HG03045 (cell line): ENCODE results near the gene PIK3C2G.

ENCODE experiments used
- ATAC-seq: cut with Tn5 transposase; IDR thresholded peaks from one replicate; pipeline ENCODE4 v1.9.1; 2021; ENCODE audit warnings: mild to moderate bottlenecking, moderate library complexity; ENCODE audit not compliant: unreplicated experiment

PIK3C2G gene

DNA sequence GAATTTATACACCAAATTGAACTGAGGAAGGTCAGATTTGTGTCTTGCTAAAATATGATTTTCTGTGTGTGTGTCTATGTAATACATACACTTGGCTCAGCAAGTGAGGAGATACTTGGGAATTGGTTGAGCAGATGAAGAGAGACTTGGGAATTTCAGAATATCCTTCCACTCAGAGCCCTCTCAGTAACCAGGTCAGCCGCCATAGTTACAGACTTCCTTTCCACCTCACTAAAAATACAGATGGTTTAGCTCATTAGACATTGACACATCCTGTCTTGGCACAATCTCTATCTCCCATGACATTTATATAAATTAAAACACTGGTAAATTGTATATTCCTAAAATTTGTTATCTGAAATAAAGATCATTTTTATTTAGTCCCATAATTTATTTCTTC is 15.9 kb downstream of the PIK3C2G start:
- ATAC-seq, result no peak

DNA sequence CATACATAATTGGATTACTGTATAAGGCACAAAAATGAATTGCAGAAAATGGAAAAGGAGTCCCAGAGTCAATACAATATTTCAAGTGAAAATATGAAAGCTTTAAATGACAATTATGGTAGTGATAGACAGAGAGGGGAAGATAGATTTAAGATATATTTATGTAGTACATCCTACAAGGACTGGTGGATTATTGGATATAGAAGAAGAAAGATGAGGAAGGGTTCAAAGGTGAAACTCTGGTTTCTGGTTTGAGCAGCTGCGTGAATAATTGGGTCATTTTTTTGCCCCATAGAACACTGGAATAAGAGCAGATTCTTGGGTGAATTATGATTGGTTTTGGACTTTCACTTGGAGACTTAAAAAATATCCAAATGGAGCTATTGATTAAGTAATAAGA is 19.4 kb downstream of the PIK3C2G start:
- ATAC-seq, result no peak

GRCh38 chr12:18281941-18282340 is 20.6 kb downstream of the PIK3C2G start:
- ATAC-seq, result no peak

GRCh38 chr12:18283831-18284230 is 22.5 kb downstream of the PIK3C2G start:
- ATAC-seq, result no peak

DNA sequence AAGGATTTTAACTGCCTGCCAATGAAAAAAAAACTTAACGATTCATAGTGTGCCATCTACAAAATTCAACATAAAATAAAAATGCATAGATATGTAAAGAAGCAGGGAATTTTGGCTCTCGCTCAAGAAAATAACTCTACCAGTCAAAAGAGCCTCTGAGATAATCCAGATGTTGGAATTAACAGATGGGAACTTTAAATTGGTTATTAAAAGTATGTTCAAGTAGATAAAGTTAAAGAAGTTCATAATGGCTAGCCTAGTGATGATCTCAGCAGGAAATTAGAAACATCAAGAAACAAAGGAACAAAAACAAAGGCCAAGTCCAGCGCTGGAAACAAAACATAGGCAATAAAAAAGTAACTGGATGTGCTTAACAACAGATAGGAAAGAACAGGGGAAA is 23.1 kb downstream of the PIK3C2G start:
- no peak for ATAC-seq

DNA sequence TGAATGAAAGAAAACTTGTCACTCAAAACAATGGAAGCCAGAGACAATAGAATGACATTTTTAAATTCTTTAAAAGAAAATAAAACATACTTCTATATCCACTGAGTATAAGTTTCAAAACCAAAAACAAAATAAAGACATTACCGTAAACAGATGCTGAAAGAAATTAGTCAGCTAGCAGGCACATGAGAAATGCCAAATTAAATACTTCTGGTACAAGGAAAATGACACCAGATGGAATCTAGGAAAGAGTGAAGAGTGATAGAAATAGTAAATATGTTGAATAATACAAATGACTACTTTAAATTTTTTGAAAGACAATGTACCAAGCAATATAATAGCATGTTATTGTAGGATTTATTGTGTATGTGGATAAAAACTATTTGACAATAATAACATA is 23.8 kb downstream of the PIK3C2G start:
- no peak for ATAC-seq

DNA sequence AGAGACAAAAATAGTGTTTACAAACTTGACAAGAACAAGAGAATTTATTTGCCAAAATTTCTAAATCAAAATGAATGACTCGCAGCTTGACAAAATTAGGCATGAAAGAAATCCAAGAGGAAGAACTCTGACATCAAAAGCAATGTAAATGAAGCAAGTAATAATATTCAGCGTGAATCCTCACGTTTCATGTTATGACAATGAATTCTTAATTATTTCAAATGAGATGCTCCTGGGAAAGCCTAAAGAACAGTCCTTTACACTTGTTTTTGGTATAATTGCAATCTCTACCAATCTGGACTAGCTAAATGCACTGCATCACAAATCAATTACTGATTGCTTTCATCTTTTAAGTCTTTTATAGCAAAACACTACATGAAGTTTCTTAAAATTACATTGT is 29.1 kb downstream of the PIK3C2G start:
- ATAC-seq, result no peak

- no peak for ATAC-seq
Measured at GRCh38 chr12:18294889-18295288, 33.6 kb downstream of the PIK3C2G start.

DNA sequence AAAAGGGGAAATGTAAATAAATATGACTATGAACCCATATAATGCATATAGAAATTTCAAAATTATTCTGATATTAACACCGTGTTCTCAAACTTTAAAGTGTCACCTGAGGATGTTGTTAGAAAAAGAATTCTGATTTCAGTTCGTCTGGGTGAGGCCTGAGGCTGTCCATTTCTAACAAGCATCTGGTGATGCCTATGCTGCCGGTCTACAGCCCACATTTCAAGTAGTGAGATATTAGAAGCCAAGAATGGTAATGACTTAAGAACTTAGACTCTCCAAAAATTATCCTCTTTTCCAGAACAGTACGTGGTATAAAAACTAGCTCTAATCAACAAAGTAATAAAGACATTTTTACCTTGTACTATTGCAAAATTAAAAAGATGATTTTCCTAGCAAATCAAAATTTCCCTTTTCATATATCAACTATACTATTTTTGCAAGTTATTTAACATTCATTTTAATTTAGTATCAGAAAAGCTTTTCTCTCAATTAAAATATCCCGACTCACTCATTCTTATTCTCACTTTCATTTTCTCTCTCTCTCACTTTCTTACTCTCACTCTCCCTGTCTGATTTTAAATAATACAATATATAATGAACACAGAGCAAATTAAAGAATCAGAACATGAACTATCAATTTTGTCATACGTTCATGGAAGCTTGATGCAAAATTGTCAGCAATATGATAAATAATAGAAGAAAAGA is 35.0 kb downstream of the PIK3C2G start:
- ATAC-seq, result no peak

DNA sequence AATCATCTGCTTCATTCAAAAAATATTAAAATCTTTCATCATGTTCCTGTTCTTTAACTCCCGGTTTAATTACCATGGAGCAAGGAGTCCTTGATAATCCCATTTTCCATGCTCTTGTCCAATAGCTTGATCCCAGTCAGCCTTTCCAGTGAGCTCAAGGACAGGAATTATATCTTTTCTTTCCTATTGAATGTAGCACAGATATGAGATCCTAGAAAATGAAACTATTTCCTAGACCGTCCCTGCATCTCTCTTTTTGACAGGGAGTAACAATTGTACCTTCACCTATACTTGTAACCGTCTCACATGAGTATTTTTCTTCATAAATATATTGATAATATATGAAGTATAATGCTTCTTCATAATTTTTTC is 35.6 kb downstream of the PIK3C2G start:
- ATAC-seq, result no peak

DNA sequence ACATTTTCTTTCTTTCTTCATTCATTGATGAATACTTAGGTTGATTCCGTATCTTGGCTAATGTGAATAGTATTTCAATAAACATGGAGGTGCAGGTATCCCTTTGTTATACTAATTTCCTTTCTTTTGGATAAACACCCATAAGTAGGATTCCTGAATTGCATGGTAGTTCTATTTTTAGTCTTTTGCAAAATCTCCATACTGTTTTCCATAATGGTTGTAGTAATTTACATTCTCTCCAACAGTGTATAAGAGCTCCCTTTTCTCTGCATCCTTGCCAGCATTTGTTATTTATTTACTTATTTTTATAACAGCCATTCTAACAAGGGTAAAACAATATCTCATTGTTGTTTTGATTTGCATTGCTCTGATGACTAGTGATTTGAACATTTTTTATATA is 36.6 kb downstream of the PIK3C2G start:
- ATAC-seq, result no peak

DNA sequence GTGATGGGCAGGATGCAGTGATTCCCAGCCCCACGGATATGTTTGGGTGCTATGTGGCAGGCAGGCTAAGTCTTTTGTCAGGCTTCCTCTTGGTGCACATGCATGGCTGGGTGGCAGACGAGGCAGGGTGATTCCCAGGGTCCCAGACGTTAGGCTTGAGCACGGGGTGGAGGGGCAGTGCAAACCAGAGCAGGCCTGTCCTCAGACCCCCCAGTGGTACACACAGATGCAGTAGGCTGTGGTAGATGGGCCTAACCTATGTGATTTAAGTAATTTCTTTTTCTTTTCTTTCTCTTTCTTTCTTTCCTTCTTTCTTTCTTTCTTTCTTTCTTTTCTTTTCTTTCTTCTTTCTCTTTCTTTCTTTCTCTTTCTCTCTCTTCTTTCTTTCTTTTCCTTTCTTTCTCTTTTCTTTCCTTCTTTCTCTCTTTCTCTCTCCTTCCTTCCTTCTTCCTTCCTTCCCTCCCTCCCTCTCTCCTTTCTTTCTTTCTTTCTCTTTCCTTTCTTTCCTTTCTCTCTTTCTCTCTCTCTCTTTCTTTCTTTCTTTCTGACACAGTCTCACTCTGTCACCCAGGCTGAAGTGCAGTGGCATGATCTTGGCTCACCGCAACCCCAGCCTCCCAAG is 41.6 kb downstream of the PIK3C2G start:
- no peak for ATAC-seq

- ATAC-seq, result no peak
Measured at GRCh38 chr12:18304609-18305008, 43.3 kb downstream of the PIK3C2G start.

GRCh38 chr12:18306311-18306710 is 45.0 kb downstream of the PIK3C2G start:
- ATAC-seq, result no peak

DNA sequence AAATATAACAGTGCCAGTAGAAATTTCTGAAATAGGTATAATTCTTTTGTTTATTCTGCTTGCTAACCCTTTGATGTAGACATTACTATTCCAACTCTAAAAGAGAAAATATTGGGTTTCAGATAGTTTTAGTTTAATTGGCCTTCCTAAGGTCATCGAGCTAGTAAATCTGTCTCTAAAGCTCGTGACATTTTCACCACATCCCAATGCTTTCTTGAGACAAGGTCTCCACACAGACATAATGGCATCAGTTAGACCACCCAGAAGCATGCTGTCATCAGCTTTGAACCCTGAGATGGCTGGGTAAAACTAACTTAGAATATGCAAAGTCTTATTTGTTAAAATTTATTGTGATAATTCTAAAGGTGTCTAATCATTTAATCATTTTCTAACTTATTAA is 52.0 kb downstream of the PIK3C2G start:
- no peak for ATAC-seq

GRCh38 chr12:18320036-18320617 is 58.8 kb downstream of the PIK3C2G start:
- ATAC-seq, result no peak

- no peak for ATAC-seq
Measured at GRCh38 chr12:18320976-18321375, 59.7 kb downstream of the PIK3C2G start.

DNA sequence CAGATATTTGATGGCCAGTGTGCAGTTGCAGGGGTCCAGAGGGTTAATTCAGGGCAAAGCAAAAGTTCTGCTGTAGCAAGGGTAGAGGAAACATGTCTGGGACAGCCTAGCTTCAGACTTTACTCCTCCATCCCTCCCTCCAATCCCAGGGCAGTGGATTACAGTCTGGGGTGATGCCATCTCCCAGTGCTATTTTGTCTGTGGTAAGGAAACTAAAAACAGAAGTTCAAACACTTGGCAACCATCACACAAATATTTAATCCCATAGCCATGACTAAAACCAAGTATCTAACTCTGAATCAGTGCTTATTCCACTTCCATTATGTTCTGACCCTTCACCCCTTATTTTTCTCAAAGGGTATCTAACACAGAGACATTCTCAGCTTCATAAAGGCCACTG is 61.8 kb downstream of the PIK3C2G start:
- no peak for ATAC-seq

GRCh38 chr12:18327036-18327435 is 65.7 kb downstream of the PIK3C2G start:
- ATAC-seq, result no peak

- no peak for ATAC-seq
Measured at GRCh38 chr12:18332173-18332572, 70.9 kb downstream of the PIK3C2G start.

DNA sequence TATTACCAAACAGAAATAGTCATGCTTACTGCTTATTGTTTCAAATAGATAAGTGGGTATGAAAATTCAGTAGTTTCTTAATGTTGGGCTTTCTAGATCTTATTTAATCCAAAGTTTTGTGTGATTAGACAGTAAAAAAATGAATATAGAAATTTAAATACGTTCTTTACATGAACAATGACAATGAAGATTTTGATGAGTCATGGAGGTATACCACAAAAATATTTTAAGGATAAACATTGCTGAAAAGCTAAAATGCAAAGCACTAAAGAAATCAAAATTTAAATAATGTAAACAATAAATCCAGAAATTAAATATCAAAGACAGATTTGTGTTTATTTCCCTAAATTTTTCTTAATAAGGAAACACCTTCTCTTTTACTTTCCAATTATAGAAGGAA is 78.3 kb downstream of the PIK3C2G start:
- no peak for ATAC-seq

- ATAC-seq, result no peak
Measured at GRCh38 chr12:18340186-18340585, 78.9 kb downstream of the PIK3C2G start.

GRCh38 chr12:18340786-18341185 is 79.5 kb downstream of the PIK3C2G start:
- ATAC-seq, result no peak
